HG03135 (cell line): Measurements from ENCODE around the gene PKD1L1.
"Not testable (repeated sequence)": the region's sequence is repeated elsewhere in the genome, so short reads cannot be mapped to it uniquely, and the experiment has no call there.

ENCODE experiments used
- ATAC-seq: cut with Tn5 transposase; IDR thresholded peaks from one replicate; pipeline ENCODE4 v1.9.1; 2021; ENCODE audit warnings: mild to moderate bottlenecking, moderate library complexity; ENCODE audit not compliant: unreplicated experiment

Gene PKD1L1, protein sequence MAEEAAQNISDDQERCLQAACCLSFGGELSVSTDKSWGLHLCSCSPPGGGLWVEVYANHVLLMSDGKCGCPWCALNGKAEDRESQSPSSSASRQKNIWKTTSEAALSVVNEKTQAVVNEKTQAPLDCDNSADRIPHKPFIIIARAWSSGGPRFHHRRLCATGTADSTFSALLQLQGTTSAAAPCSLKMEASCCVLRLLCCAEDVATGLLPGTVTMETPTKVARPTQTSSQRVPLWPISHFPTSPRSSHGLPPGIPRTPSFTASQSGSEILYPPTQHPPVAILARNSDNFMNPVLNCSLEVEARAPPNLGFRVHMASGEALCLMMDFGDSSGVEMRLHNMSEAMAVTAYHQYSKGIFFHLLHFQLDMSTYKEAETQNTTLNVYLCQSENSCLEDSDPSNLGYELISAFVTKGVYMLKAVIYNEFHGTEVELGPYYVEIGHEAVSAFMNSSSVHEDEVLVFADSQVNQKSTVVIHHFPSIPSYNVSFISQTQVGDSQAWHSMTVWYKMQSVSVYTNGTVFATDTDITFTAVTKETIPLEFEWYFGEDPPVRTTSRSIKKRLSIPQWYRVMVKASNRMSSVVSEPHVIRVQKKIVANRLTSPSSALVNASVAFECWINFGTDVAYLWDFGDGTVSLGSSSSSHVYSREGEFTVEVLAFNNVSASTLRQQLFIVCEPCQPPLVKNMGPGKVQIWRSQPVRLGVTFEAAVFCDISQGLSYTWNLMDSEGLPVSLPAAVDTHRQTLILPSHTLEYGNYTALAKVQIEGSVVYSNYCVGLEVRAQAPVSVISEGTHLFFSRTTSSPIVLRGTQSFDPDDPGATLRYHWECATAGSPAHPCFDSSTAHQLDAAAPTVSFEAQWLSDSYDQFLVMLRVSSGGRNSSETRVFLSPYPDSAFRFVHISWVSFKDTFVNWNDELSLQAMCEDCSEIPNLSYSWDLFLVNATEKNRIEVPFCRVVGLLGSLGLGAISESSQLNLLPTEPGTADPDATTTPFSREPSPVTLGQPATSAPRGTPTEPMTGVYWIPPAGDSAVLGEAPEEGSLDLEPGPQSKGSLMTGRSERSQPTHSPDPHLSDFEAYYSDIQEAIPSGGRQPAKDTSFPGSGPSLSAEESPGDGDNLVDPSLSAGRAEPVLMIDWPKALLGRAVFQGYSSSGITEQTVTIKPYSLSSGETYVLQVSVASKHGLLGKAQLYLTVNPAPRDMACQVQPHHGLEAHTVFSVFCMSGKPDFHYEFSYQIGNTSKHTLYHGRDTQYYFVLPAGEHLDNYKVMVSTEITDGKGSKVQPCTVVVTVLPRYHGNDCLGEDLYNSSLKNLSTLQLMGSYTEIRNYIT (N-terminal part only)

DNA sequence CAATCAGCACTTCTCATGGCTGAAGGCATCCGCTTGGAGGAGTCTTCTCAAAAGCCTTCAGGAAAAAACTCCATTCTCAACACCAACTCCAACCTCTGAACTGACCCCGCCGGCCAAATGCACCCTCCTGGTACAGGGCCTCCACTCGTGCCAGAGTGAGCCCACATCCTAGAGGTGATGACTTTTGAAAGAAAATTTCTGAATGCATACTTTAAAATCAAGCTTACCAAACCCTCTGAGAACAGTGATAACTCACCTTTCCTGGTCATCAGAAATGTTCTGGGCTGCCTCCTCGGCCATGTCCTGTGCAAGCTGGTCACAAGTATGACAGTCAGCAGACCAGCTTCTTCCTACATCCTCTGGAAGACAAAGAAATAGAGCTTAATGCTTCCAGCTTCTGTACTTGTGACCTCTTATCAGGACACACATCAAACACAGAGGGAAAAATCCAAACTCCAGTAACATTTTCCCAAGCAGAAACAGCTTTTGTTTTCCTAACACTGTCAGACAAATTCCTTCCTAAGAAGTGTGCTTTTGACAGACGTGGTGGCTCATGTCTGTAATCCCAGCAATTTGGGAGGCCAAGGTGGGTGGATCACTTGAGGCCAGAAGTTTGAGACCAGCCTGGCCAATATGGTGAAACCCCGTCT is at the start of gene PKD1L1:
Gene PKD1L1 (minus strand): TSS at position 326 of the 650 bp plus-strand sequence. CDS start 26 bp downstream, at position 300.
- ATAC-seq: no peak

DNA sequence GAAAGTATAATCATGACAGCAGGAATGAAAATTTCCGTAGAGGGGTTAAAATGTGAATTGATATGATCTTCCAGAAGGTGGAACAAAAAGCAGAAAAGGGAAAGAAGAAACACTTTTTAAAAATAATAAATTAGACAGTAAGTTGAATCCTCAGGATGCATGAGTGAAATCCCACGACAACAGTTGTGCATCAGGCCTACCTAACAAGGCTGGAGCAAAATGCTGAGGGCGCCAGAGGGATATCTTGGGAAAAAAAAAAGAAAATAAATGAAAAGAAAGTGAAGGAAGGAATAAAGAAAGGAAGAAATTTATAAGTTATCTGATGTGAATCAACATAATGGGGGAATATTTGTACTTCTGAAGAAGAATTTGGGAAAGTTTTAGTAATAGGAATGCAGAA is 44.2 kb upstream of the PKD1L1 start:
- ATAC-seq: no peak

DNA sequence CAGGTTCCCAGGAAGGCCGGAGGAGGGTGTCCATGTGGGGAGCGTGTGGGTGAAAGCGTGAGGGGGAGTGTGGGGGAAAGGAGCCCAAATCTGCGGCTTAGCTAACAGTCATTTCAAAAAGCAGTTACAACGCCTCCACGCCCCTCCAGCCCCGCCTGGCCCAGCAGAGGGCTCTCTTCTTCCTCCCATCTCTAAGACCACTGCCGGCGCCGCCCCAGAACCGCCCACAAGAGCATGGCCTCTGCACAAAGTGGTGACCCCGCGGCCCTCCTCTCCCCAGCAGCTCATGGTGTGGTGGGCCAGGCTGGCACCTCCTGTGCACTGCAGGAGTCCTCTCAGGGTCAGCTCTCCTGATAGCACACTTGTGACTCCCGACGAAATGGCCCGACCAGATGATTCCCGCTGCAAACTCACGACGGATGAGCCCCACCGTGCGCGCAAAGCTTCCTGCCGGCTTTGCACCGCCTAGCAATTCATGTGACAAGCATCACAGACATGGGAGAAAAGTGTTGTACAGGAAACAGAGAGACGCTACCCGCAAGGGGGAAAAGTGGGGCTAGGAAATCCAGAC is 43.6 kb upstream of the PKD1L1 start:
- ATAC-seq: peak; percentile 99

DNA sequence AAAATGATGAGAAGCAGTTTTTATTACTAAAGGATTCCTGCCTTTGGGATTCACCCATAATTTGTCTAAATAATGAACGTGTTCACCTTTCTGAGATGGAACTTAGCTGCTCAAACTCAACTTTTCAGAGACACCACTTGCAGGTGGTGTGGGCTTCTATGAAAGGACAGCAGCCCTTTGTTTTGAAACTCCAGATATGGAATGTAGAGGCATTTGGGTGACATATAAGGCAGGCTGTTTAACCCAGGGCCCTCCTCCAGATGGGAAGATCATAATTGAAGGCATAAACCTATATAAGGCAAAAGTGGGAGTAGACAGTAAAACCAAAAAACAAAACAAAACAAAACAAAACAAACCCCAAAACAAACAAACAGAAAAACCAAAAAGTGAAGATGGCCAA is 43.0 kb upstream of the PKD1L1 start:
- no peak for ATAC-seq

DNA sequence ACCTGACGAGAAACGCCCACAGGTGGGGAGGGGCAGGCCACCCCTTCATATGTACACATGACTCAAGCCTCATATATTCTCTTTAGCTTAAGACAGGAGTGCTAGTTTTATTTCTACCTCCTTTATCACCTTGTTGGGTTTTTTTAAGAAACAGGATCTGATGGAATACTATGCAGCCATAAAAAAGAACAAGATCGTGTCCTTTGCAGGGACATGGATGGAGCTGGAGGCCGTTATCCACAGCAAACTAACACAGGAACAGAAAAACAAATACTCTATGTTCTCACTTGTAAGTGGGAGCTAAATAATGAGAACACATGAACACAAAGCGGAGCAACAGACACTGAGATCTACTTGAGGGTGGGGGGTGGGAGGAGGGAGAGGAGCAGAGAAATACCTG is 42.3 kb upstream of the PKD1L1 start:
- ATAC-seq: no peak

DNA sequence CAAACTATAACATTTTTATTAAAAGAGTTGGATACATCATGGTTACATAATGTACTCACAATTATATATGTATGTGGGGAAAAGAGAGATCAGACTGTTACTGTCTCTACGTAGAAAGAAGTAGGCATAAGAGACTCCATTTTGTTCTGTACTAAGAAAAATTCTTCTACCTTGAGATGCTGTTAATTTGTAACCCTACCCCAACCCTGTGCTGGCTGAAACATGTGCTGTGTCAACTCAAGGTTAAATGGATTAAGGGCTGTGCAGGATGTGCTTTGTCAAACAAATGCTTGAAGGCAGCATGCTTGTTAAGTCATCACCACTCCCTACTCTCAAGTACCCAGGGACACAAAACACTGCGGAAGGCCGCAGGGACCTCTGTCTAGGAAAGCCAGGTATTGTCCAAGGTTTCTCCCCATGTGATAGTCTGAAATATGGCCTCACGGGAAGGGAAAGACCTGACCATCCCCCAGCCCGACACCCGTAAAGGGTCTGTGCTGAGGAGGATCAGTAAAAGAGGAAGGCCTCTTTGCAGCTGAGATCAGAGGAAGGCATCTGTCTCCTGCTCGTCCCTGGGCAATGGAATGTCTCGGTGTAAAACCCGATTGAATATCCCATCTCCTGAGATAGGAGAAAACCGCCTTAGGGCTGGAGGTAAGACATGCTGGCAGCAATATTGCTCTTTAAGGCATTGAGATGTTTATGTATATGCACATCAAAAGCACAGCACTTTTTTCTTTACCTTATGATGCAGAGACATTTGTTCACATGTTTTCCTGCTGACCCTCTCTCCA is 41.5 kb upstream of the PKD1L1 start:
- not testable (repeated sequence) for ATAC-seq

DNA sequence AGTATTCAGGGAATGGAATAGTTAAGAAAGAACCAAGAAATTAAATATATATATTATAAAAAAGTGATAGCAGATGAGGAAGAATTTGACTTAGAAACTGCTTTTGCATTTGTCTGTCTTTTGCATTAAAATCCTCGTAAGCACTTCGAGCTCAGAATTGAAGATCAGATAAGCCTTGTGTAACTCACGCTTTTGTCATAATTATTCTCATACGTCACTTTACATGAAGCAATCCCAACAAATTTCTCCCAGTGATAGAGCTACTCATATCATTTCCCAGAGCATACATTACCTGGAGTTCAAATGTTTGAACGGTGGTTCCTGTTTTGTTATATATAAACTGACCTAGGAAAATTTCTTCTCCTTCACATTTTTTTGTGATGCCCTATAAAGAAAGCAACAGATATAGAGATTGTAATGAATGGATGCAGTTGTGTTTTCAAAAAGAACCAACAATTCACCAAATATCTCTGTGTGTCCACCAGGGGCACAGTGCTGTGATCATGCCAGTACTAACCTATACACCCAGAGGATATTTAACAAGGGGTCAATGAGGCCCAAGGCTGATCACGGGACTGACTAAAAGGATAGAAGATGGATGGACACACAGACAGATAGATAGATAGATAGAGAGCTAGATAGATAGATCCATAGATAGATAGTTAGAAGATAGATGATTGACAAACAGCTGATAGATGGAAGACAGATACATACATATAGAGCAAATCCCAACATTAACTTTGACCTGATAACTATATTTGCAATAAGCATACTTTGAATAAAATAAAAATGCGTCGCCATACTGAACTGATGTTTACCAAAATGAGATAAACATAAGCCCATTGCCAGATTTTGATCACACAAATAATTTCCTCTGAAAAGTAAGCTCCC is 40.5 kb upstream of the PKD1L1 start:
- ATAC-seq: no peak

DNA sequence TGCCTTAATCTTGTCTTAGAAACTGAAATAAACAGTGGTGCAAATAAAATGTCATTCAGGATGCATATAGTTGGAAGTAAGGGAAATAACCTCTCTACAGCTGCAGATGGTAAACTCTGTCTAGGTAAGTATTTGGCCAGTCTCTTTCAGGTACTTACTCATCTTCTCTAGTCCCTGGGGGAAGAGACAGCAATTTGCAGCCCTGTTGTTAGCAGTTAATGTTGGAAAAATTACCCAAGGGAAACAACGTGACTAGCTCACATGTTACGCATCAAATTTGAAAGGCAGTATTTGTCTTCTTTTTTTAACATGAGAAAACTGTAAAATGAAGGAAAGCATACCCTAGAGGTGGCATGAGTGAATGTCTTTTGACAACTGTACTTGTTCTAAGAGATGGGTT is 34.3 kb upstream of the PKD1L1 start:
- ATAC-seq: no peak

DNA sequence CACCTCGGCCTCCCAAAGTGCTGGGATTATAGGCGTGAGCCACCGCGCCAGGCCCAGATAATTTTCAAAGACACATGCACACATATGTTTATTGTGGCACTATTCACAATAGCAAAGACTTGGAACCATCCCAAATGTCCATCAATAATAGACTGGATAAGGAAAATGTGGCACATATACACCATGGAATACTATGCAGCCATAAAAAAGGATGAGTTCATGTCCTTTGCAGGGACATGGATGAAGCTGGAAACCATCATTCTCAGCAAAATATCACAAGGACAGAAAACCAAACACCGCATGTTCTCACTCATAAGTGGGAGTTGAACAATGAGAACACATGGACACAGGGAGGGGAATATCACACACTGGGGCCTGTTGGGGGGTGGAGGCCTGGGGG is 32.4 kb upstream of the PKD1L1 start:
- not testable (repeated sequence) for ATAC-seq

DNA sequence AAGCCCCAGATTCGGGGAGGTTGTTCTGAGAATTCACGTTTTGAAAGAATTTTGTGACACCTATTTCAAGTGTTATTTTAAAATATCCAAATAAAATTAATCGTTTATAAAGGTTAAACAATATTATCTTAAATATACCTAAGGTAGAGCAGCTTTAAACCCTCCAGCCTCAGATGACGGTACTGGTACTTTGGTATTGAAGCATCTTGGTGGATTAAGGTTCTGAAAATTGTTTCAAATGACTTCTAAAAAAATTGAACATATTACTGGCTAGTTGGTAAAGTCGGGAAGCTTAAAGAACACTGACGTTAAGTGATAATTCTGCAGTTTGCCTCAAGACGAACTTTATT is 31.5 kb upstream of the PKD1L1 start:
- ATAC-seq: no peak

DNA sequence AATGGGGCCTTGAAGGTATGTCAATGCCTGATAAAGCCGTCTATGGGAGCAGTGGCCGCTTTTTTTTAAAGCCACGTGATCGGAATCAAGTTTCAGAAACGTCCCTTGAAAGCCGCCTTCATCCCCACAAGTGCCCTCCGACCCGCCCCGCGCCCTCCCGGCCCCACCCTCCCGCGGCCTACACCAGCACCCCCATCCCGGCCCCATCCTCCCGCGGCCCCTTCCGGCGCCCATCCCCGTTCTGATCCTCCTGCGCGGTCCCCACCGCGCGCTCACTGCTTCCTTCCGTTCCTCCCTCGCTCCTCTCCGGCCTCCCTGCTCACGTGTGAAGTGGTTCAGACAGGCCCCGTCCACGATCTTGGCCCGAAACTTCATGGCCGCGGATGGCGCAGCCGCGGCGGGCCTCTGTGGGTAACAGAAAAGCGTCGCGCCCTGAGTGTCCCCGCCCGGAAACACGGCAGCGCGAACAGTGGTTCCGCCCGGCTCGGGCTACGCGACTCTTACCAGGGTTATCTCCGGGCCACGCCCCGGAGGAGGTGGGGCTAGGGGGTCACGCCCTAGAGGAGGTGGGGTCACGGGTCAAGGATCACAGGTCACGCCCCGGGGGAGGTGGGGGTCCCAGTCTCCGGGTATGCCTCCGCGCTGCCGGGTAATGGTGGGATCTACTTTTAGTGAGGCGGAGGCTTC is 31.0 kb upstream of the PKD1L1 start, which contains the start of gene HUS1:
Gene HUS1 (minus strand): TSS at position 471 of the 687 bp plus-strand sequence. CDS start 96 bp downstream, at position 375.
- peak; percentile 99 for ATAC-seq

DNA sequence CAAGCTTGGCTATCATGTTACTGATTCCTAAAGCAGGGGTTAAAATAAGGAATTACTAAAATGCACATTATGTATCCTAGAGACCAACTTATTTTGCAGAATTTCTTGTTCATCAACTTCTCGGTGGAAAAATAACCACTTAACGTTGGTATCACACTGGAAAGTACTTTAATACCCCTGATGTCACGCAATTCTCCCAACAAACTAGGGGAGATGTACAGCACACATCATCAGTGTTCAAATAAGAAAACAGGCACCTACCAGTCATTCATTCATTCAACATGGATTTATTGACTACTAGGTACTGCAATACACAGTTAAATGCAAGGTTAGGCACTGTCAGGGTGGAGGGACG is 30.5 kb upstream of the PKD1L1 start:
- ATAC-seq: no peak

DNA sequence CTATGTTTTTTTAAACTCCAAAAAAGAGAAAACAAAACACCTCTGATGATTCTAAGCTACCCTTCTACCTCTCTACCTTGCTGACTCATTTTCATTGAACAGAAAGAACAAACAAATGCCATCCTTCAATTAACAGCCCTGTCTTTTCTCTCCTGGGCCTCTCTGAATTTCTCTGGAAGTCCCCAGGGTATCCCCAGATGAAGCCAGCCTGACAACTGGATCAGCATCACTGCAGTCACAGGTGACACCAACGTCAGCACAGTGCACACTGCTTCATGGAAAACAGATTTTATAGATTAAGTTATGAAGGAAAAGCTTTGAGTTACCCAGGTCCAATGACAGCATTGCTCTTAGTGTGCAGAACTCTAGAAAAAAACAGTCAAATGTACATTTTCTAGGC is 25.5 kb upstream of the PKD1L1 start:
- no peak for ATAC-seq

DNA sequence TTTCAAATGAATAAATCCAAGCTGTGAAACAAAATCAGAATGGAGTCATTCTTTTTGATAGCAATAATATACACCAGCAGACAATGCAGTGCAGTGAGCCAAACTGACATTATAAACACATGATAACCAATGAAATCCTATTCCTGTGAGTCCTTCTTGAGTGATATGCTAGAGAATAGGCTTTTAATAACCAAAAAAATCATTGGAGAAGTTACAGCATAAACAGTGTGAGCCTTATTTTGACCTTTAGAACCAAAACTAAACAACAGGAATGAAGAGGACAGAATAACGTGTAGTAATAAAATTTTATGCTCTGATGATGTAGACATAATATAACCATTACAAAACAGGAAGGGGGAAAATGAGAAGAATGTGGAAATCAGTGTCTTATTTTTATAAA is 22.5 kb upstream of the PKD1L1 start:
- ATAC-seq: no peak

DNA sequence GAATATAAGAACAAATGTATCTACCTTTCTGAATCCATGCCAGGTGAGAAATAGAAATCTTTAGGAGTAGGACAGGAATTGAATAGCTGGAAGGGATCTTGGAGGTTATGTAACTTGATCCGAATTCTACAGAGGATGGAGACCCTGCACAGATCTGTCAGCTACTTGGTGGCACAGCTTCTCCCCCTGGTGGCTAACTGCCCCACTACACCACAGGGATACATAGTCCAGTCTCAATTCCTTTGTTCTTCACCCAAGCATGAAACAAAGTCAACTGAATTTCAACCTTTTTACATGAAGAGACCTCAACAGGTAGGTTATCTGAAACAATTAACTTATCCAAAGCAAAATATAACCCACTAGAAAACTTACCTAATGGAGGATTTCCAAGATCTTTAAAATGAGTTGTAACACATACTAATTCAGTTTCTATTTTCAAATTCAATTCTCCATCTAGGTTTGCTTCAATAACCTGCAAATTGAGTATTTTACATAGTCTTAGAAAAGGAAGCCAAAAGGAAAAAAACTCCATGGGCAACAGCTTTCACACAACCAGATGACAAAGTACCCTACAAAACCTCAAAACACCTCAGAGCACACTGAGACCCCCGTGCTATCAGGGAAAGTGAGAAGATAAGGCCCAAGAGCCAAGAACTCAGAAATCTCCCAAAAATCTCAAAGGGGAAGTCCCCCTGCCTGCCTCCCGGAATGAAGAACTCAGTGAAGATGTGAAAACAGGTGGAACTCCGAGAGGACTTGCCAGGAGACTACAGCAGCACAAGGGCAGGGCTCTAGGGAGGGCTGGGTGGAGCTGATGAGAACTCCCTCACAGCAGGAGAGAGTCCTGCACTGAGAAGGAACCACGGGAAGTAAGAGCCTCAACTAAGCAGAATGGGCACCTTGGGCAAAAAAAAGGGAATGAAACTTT is 20.8 kb upstream of the PKD1L1 start:
- ATAC-seq: peak; percentile 76

DNA sequence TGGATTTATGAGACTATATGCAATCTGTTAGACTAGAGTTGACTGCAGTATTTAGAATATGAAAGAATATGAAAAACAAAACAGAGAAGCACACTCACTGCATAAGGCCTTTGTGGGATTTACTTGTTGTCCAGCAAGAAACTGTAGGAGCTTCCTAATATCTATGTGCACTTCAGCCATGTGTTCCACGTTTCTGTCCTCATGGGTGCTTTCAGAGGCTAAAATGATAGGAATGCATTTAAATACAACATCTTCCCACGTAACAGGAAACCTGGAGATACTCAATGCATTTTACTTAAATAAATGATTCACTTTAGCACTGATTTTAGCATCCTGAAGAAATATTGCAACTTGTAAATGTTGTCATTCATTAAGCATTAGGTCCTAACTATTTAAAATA is 19.4 kb upstream of the PKD1L1 start:
- ATAC-seq: no peak

DNA sequence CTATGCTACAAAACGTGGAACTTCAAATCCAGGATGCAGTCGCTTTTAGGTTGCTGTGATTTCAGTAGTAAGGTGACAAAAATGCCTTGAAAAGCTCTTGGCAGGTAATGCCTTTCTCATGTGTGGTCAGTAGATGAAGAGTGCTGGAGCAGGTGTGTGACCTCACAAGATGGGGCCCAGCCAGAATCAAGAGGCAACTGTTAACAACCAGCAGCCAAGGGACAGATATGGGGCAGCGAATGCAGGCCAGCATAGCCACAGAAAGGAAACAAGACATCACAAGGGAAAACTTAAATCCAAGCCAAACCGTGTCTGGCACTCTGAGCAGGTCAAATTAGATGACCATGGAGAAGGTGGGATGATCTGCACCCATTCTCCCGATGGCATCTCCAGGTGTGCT is 18.9 kb upstream of the PKD1L1 start:
- no peak for ATAC-seq
